Measurements from ENCODE around the gene MFSD1.

DNA sequence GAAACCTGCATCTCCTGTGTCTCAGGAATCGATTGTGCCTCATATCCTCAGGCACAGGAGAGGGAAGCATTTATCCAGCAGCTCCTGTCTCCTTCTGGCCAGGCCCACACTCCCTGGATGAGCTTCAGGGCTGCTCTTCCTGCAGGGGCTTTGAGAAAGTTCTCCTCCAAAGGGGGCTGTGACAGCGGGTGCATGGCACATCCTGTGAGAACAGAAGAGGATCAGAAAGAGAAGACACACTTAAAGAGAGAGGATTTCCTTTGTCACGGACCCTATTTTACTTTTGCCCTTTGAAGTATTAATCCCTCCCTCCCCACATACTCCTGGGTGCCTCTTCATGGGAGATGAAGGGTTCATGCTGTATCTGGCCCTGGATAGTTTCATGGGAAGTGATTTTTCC, 46.0 kb downstream of the MFSD1 start:
- no peak for TF ChIP-seq CTCF (conservative IDR thresholded peaks at IDR 0.05; ENCODE audit: low read depth, low read length)
- TF ChIP-seq POLR2A (IDR thresholded peaks at IDR 0.05; ENCODE audit: low read depth, low read length), result no peak
- TF ChIP-seq RCOR1 (IDR thresholded peaks at IDR 0.05; ENCODE audit: insufficient replicate concordance, low read length), result no peak
- TF ChIP-seq RFX5 (IDR thresholded peaks at IDR 0.05; ENCODE audit: low read depth, low read length), result no peak
- no peak for TF ChIP-seq BHLHE40 (IDR thresholded peaks at IDR 0.05; ENCODE audit: low read depth, low read length)
- TF ChIP-seq SMC3 (IDR thresholded peaks at IDR 0.05; ENCODE audit: low read depth, low read length), result no peak

All from IMR-90 (cell line).